Measurements from ENCODE around the gene SYNE3. TPM values are rescaled to one million over a fixed set of nuclear protein-coding genes. Genes with fewer than 3 reads are reported as not detected.
A peak's percentile ranks its signal among the peaks of the same experiment; 100 is the strongest.

Gene SYNE3
- total RNA-seq, 1 experiment from 2014 or later, result 1.9 TPM

DNA sequence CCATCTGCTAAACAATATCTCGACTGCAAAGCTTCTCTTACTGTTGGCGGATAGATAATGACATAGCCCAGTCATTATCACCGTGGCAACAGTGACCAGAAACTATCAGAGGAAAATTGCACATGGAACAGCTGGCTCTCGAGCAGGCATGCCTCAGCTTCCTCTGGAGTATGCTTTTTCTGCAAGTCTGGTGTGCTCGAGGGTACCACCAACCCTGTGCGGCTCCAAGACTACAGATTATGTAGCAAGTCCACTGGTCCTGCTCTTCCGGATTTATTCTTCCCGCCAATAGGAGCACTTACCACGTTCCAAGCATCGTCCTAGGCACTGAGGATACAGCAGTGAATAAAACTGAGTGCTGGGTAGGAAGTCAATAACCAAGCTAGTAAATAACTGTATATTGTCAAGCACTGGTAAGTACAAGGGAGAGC lies 17.0 kb upstream of the SYNE3 start:
- no peaks in the 10 kb centered on the region for H3K9me3 ChIP-seq (ENCODE audit: insufficient read depth, low read depth)
- no peaks in the 10 kb centered on the region for H3K9me2 ChIP-seq (ENCODE audit: insufficient read depth)
- no TSS peak for BruUV-seq (replicated peaks)
- peak overlapping the region; percentile 96 for H3K4me2 ChIP-seq
- H3K79me2 ChIP-seq (ENCODE audit: low read depth), result peaks cover 90% of the 10 kb centered on the region
- H3F3A ChIP-seq (ENCODE audit: insufficient read depth, low read depth), result peaks cover 25% of the 10 kb centered on the region; the same call in 1 of the 2 replicates
- peak overlapping the region; percentile 73 for H3K4me3 ChIP-seq
- H3K27me3 ChIP-seq (ENCODE audit: insufficient read depth, low read depth), result no peaks in the 10 kb centered on the region
- H2AFZ ChIP-seq, result no peak overlapping the region
- H3K27ac ChIP-seq, result peak overlapping the region; percentile 66
- POLR2A ChIA-PET (ENCODE audit: unreplicated experiment), result interaction anchor here (0.6 kb wide), 1 partner anchor 26 kb away, joined by 3 read pairs; no protein-coding TSS in a partner anchor
- H3K4me1 ChIP-seq (replicated peaks; ENCODE audit: insufficient read depth), result peaks cover 46% of the 10 kb centered on the region
- H4K20me1 ChIP-seq (ENCODE audit: insufficient read depth), result peaks cover 25% of the 10 kb centered on the region
- peaks cover 12% of the 10 kb centered on the region for H3K36me3 ChIP-seq (ENCODE audit: low read depth)
- CTCF ChIA-PET, result no interaction called here
- no peak for DNase-seq
- TF ChIP-seq, protein P1, sequence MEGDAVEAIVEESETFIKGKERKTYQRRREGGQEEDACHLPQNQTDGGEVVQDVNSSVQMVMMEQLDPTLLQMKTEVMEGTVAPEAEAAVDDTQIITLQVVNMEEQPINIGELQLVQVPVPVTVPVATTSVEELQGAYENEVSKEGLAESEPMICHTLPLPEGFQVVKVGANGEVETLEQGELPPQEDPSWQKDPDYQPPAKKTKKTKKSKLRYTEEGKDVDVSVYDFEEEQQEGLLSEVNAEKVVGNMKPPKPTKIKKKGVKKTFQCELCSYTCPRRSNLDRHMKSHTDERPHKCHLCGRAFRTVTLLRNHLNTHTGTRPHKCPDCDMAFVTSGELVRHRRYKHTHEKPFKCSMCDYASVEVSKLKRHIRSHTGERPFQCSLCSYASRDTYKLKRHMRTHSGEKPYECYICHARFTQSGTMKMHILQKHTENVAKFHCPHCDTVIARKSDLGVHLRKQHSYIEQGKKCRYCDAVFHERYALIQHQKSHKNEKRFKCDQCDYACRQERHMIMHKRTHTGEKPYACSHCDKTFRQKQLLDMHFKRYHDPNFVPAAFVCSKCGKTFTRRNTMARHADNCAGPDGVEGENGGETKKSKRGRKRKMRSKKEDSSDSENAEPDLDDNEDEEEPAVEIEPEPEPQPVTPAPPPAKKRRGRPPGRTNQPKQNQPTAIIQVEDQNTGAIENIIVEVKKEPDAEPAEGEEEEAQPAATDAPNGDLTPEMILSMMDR (conservative IDR thresholded peaks at IDR 0.05), result no peak
- no peak for TF ChIP-seq EZH2 (IDR thresholded peaks at IDR 0.05; ENCODE audit: low read depth)
- intact Hi-C loops (cut with micrococcal nuclease; ENCODE audit: unreplicated experiment), result no loop called here

DNA sequence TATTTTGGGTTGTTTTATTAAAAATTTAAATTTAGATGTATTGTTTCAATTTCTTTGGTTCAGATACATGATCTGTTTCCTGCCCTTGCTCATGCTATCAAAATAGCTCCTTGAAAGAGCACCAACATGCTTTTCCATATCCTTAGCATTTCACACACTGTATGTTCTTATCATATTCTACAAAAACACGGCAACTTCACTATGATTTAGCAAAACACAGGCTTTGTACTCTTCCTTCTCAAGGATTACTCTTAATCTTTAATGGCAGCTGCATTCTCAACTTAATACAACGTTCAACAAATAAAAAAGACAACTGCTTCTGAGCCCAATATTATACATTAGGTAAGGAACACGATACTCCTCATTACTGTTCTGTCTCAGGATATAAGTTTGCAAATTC lies 15.5 kb upstream of the SYNE3 start:
- TF ChIP-seq, protein P1 (conservative IDR thresholded peaks at IDR 0.05), result no peak
- no peak for TF ChIP-seq EZH2 (IDR thresholded peaks at IDR 0.05; ENCODE audit: low read depth)
- peak overlapping the region; percentile 54 for H3K27ac ChIP-seq
- CTCF ChIA-PET, result no interaction called here

DNA sequence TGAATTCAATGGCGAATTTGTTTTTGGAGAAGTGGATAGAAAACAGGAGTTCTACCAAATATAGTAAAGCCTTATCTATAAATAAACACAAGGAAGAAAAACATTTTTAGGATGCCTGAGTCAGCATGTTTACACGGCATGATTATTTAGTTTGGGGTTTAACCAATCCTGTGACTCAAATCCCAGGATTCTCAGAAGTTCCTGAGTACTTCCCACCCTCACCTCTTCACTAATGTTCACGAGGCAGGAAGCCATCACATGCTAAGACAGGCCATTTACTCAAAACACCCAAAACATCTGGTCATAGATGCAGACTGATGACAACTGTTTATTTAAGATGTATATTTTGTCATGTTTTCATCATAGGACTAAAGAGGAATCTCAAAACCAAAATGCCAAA lies 15.0 kb upstream of the SYNE3 start:
- H3K4me3 ChIP-seq, result peak overlapping the region; percentile 73; the same call in 1 of the 2 replicates
- TF ChIP-seq EZH2 (IDR thresholded peaks at IDR 0.05; ENCODE audit: low read depth), result no peak
- TF ChIP-seq, protein P1 (conservative IDR thresholded peaks at IDR 0.05), result no peak
- H3F3A ChIP-seq (ENCODE audit: insufficient read depth, low read depth), result peaks cover 27% of the 10 kb centered on the region; the same call in 1 of the 2 replicates
- H3K4me1 ChIP-seq (replicated peaks; ENCODE audit: insufficient read depth), result peaks cover 50% of the 10 kb centered on the region
- peak overlapping the region; percentile 96 for H3K4me2 ChIP-seq
- H2AFZ ChIP-seq, result no peak overlapping the region
- H3K27me3 ChIP-seq (ENCODE audit: insufficient read depth, low read depth), result no peaks in the 10 kb centered on the region
- POLR2A ChIA-PET (ENCODE audit: unreplicated experiment), result no interaction called here
- intact Hi-C loops (cut with micrococcal nuclease; ENCODE audit: unreplicated experiment), result no loop called here
- H3K36me3 ChIP-seq (ENCODE audit: low read depth), result peaks cover 12% of the 10 kb centered on the region
- H3K79me2 ChIP-seq (ENCODE audit: low read depth), result peaks cover 71% of the 10 kb centered on the region
- CTCF ChIA-PET, result no interaction called here
- peak overlapping the region; percentile 54 for H3K27ac ChIP-seq
- peak in 1 of 2 experiments; percentile 54 for DNase-seq
- H3K9me2 ChIP-seq (ENCODE audit: insufficient read depth), result no peaks in the 10 kb centered on the region
- peaks cover 19% of the 10 kb centered on the region for H4K20me1 ChIP-seq (ENCODE audit: insufficient read depth)
- H3K9me3 ChIP-seq (ENCODE audit: insufficient read depth, low read depth), result no peaks in the 10 kb centered on the region
- no TSS peak for BruUV-seq (replicated peaks)

More for the DNA sequence above, 15.5 kb upstream of the SYNE3 start:
- H3K4me3 ChIP-seq, result peak overlapping the region; percentile 73
- no peaks in the 10 kb centered on the region for H3K9me2 ChIP-seq (ENCODE audit: insufficient read depth)
- POLR2A ChIA-PET (ENCODE audit: unreplicated experiment), result no interaction called here
- H3K36me3 ChIP-seq (ENCODE audit: low read depth), result peaks cover 12% of the 10 kb centered on the region
- H2AFZ ChIP-seq, result no peak overlapping the region
- peak overlapping the region; percentile 96 for H3K4me2 ChIP-seq
- H4K20me1 ChIP-seq (ENCODE audit: insufficient read depth), result peaks cover 24% of the 10 kb centered on the region
- H3K27me3 ChIP-seq (ENCODE audit: insufficient read depth, low read depth), result no peaks in the 10 kb centered on the region
- no TSS peak for BruUV-seq (replicated peaks)
- intact Hi-C loops (cut with micrococcal nuclease; ENCODE audit: unreplicated experiment), result no loop called here
- H3F3A ChIP-seq (ENCODE audit: insufficient read depth, low read depth), result peaks cover 26% of the 10 kb centered on the region; the same call in 1 of the 2 replicates
- DNase-seq, result no peak
- H3K79me2 ChIP-seq (ENCODE audit: low read depth), result peaks cover 76% of the 10 kb centered on the region
- H3K4me1 ChIP-seq (replicated peaks; ENCODE audit: insufficient read depth), result peaks cover 51% of the 10 kb centered on the region
- H3K9me3 ChIP-seq (ENCODE audit: insufficient read depth, low read depth), result no peaks in the 10 kb centered on the region
